ENCODE results near the gene ZNF335. TPM values are rescaled to one million over a fixed set of nuclear protein-coding genes. Genes with fewer than 3 reads are reported as not detected.

ZNF335 gene
- total and polyA plus RNA-seq, 2 of the 13 experiments (the other 11 are each of a cell fraction or from before 2014, with no cell fraction given), result 9.7 to 13.7 TPM

DNA sequence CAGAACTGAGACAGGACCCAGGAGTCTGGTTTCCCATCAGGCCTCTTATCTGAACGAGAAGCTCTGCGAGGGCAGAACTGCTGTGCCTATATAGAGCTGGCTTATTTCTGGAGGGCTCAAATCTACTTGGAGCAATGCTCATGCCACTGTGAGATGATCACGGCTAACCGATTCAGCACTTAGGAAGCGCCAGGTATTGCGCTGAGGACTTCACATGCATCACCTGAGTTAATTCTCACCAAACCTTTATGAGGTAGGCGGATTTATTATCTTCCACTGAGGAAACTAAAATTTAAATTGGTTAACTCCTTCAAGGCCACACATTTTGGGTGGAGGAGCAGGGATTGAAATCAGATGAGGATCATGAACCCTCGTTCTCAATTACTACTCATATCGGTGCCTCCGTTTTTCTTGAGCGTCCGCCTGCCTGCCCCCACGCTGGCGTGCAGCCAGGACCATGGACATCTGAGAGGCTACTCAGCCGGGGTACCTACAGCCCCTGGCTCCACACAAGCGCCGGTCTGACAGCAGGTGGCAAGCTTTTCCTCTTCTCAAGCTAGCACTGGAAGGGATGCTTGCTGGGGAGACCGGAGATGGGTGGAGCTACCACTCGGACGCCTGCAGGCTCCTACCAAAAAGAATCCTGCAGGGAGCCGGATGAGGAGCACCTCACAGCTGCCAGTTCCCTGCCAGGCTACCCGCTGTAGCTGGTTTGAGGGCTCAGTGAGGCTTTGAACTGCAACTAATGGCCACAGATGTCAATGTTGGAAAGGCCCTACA is 38.5 kb downstream of the ZNF335 start (continued):
- TF ChIP-seq U2AF1 (optimal IDR thresholded peaks at IDR 0.05; ENCODE audit: low read depth, low read length) (peak; percentile 77), TSC22D2 (CRISPR knock-in tag; IDR thresholded peaks at IDR 0.05; ENCODE audit: borderline replicate concordance) (peak; percentile 23; the same call in 1 of the 2 replicates), AHR (CRISPR knock-in tag; IDR thresholded peaks at IDR 0.05) (no peak), ZNF547 (CRISPR knock-in tag; IDR thresholded peaks at IDR 0.05) (0 out of 2 replicates have a peak, but pooled peaks have one; percentile 13), AGO2 (optimal IDR thresholded peaks at IDR 0.05; ENCODE audit: low read depth, low read length) (no peak), BHLHE40 (IDR thresholded peaks at IDR 0.05; ENCODE audit: low read length) (peak; percentile 43; the same call in 1 of the 2 replicates), SMARCC2 (IDR thresholded peaks at IDR 0.05) (no peak), ZNF782 (CRISPR knock-in tag; IDR thresholded peaks at IDR 0.05; ENCODE audit: borderline replicate concordance) (no peak), NCOA1 (CRISPR knock-in tag; IDR thresholded peaks at IDR 0.05) (peak; percentile 41; the same call in 1 of the 2 replicates), MYNN (CRISPR knock-in tag; IDR thresholded peaks at IDR 0.05; ENCODE audit: low read depth) (peak; percentile 55; the same call in 1 of the 2 replicates), RNF2 (conservative IDR thresholded peaks at IDR 0.05; ENCODE audit: low read depth) (no peak), MXI1 (IDR thresholded peaks at IDR 0.05; ENCODE audit: borderline replicate concordance, low read depth, low read length) (peak; percentile 88; the same call in 2 of the 3 replicates), CAMTA2 (CRISPR knock-in tag; IDR thresholded peaks at IDR 0.05; ENCODE audit: borderline replicate concordance) (no peak), ZNF354B (CRISPR knock-in tag; IDR thresholded peaks at IDR 0.05) (no peak; the same call in 1 of the 2 replicates)
- TF ChIP-seq, protein P1, sequence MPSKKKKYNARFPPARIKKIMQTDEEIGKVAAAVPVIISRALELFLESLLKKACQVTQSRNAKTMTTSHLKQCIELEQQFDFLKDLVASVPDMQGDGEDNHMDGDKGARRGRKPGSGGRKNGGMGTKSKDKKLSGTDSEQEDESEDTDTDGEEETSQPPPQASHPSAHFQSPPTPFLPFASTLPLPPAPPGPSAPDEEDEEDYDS (CRISPR knock-in tag; IDR thresholded peaks at IDR 0.05), result peak; percentile 69
- TF ChIP-seq, protein P2, sequence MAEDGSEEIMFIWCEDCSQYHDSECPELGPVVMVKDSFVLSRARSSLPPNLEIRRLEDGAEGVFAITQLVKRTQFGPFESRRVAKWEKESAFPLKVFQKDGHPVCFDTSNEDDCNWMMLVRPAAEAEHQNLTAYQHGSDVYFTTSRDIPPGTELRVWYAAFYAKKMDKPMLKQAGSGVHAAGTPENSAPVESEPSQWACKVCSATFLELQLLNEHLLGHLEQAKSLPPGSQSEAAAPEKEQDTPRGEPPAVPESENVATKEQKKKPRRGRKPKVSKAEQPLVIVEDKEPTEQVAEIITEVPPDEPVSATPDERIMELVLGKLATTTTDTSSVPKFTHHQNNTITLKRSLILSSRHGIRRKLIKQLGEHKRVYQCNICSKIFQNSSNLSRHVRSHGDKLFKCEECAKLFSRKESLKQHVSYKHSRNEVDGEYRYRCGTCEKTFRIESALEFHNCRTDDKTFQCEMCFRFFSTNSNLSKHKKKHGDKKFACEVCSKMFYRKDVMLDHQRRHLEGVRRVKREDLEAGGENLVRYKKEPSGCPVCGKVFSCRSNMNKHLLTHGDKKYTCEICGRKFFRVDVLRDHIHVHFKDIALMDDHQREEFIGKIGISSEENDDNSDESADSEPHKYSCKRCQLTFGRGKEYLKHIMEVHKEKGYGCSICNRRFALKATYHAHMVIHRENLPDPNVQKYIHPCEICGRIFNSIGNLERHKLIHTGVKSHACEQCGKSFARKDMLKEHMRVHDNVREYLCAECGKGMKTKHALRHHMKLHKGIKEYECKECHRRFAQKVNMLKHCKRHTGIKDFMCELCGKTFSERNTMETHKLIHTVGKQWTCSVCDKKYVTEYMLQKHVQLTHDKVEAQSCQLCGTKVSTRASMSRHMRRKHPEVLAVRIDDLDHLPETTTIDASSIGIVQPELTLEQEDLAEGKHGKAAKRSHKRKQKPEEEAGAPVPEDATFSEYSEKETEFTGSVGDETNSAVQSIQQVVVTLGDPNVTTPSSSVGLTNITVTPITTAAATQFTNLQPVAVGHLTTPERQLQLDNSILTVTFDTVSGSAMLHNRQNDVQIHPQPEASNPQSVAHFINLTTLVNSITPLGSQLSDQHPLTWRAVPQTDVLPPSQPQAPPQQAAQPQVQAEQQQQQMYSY (CRISPR knock-in tag; IDR thresholded peaks at IDR 0.05), result no peak; the same call in 1 of the 2 replicates
- TF ChIP-seq, protein P3, sequence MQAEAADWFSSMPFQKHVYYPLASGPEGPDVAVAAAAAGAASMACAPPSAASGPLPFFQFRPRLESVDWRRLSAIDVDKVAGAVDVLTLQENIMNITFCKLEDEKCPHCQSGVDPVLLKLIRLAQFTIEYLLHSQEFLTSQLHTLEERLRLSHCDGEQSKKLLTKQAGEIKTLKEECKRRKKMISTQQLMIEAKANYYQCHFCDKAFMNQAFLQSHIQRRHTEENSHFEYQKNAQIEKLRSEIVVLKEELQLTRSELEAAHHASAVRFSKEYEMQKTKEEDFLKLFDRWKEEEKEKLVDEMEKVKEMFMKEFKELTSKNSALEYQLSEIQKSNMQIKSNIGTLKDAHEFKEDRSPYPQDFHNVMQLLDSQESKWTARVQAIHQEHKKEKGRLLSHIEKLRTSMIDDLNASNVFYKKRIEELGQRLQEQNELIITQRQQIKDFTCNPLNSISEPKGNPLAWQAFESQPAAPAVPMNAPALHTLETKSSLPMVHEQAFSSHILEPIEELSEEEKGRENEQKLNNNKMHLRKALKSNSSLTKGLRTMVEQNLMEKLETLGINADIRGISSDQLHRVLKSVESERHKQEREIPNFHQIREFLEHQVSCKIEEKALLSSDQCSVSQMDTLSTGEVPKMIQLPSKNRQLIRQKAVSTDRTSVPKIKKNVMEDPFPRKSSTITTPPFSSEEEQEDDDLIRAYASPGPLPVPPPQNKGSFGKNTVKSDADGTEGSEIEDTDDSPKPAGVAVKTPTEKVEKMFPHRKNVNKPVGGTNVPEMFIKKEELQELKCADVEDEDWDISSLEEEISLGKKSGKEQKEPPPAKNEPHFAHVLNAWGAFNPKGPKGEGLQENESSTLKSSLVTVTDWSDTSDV (CRISPR knock-in tag; IDR thresholded peaks at IDR 0.05), result no peak
- TF ChIP-seq, protein P4, sequence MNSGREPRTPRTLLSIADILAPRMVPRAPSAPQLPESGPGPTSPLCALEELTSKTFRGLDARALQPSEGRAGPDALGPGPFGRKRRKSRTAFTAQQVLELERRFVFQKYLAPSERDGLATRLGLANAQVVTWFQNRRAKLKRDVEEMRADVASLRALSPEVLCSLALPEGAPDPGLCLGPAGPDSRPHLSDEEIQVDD (CRISPR knock-in tag; IDR thresholded peaks at IDR 0.05; ENCODE audit: borderline replicate concordance), result no peak
- TF ChIP-seq, protein P5, sequence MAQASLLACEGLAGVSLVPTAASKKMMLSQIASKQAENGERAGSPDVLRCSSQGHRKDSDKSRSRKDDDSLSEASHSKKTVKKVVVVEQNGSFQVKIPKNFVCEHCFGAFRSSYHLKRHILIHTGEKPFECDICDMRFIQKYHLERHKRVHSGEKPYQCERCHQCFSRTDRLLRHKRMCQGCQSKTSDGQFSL (CRISPR knock-in tag; IDR thresholded peaks at IDR 0.05), result no peak
- TF ChIP-seq, protein P6, sequence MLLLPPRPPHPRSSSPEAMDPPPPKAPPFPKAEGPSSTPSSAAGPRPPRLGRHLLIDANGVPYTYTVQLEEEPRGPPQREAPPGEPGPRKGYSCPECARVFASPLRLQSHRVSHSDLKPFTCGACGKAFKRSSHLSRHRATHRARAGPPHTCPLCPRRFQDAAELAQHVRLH (CRISPR knock-in tag; IDR thresholded peaks at IDR 0.05; ENCODE audit: borderline replicate concordance, low read depth), result 0 out of 2 replicates have a peak, but pooled peaks have one; percentile 54

Data from HepG2 (cell line).